Epithelial cell of proximal tubule (primary cell): ENCODE results near the gene RPS6KA2. TPM values are rescaled to one million over a fixed set of nuclear protein-coding genes. Genes with fewer than 3 reads are reported as not detected.

Experiments used
- DNase-seq: peaks from one replicate; pipeline ENCODE4 v3.0.0-alpha.2; 2011; ENCODE audit warnings: low read depth
- H3K4me3 ChIP-seq: 2 replicates; pipeline ENCODE4 v1.5.1; 2011; ENCODE audit warnings: low read depth, mild to moderate bottlenecking, low read length
- CTCF ChIP-seq: conservative IDR thresholded peaks from 2 replicates; pipeline ENCODE4 v1.5.1; 2012; ENCODE audit warnings: low read depth, mild to moderate bottlenecking, low read length
- total RNA-seq: library from RNA; depleted of rRNA; stranded (reverse); fragments of >200 nt; gene quantifications from 2 replicates; pipeline ENCODE4 v1.2.3, GENCODE V29; 2015

The RPS6KA2 gene
- total RNA-seq, 1 donor from 2014 or later = 20.8 TPM

- no peak overlapping the region for H3K4me3 ChIP-seq
- no peak for DNase-seq
- no peak for TF ChIP-seq CTCF
Measured at GRCh38 chr6:166476061-166476591, 150.9 kb downstream of the RPS6KA2 start.

GRCh38 chr6:166474721-166475565 lies 152.1 kb downstream of the RPS6KA2 start:
- TF ChIP-seq CTCF = no peak
- no peak overlapping the region for H3K4me3 ChIP-seq
- DNase-seq = no peak

GRCh38 chr6:166473886-166474571 lies 153.0 kb downstream of the RPS6KA2 start:
- DNase-seq = no peak
- no peak for TF ChIP-seq CTCF
- no peak overlapping the region for H3K4me3 ChIP-seq

- no peak for TF ChIP-seq CTCF
Measured at GRCh38 chr6:166472636-166473035, 154.4 kb downstream of the RPS6KA2 start.

GRCh38 chr6:166471797-166472260 lies 155.2 kb downstream of the RPS6KA2 start:
- no peak for TF ChIP-seq CTCF
- H3K4me3 ChIP-seq = no peak overlapping the region
- no peak for DNase-seq

More at GRCh38 chr6:166472636-166473035, 154.4 kb downstream of the RPS6KA2 start:
- no peak for DNase-seq
- H3K4me3 ChIP-seq = no peak overlapping the region

- no peak for TF ChIP-seq CTCF
- H3K4me3 ChIP-seq = no peak overlapping the region
- no peak for DNase-seq
Measured at GRCh38 chr6:166470863-166471410, 156.1 kb downstream of the RPS6KA2 start.
